T-helper 22 cell (primary cell): ENCODE results near the gene SLC41A3.
"Not testable (repeated sequence)": the region's sequence is repeated elsewhere in the genome, so short reads cannot be mapped to it uniquely, and the experiment has no call there.

ENCODE experiments used
- DNase-seq: peaks from one replicate; pipeline ENCODE4 v3.0.0-alpha.2; 2020; ENCODE audit warnings: low read depth

Gene SLC41A3

GRCh38 chr3:126082362-126083137 is 1.4 kb downstream of the SLC41A3 start:
- no peak for DNase-seq

- DNase-seq = no peak
Observed at GRCh38 chr3:126081618-126082361, 2.1 kb downstream of the SLC41A3 start.

GRCh38 chr3:126080970-126081369 is 3.0 kb downstream of the SLC41A3 start:
- no peak for DNase-seq

GRCh38 chr3:126078866-126079265 is 5.1 kb downstream of the SLC41A3 start:
- no peak for DNase-seq

- no peak for DNase-seq
Observed at GRCh38 chr3:126077754-126078153, 6.2 kb downstream of the SLC41A3 start.

- no peak for DNase-seq
Observed at GRCh38 chr3:126076140-126076539, 7.8 kb downstream of the SLC41A3 start.

- DNase-seq = no peak
Observed at GRCh38 chr3:126070146-126070545, 13.8 kb downstream of the SLC41A3 start.

- no peak for DNase-seq
Observed at GRCh38 chr3:126067959-126068358, 16.0 kb downstream of the SLC41A3 start.

- not testable (repeated sequence) for DNase-seq
Observed at GRCh38 chr3:126066676-126067075, 17.2 kb downstream of the SLC41A3 start.

- no peak for DNase-seq
Observed at GRCh38 chr3:126065876-126066275, 18.0 kb downstream of the SLC41A3 start.

- no peak for DNase-seq
Observed at GRCh38 chr3:126064627-126065258, 19.2 kb downstream of the SLC41A3 start.

GRCh38 chr3:126063358-126063965 is 20.5 kb downstream of the SLC41A3 start:
- DNase-seq = no peak

- no peak for DNase-seq
Observed at GRCh38 chr3:126061301-126062032, 22.5 kb downstream of the SLC41A3 start.

GRCh38 chr3:126060613-126061145 is 23.2 kb downstream of the SLC41A3 start:
- DNase-seq = no peak

GRCh38 chr3:126058666-126059065 is 25.3 kb downstream of the SLC41A3 start:
- no peak for DNase-seq

GRCh38 chr3:126057936-126058335 is 26.0 kb downstream of the SLC41A3 start:
- no peak for DNase-seq

GRCh38 chr3:126057501-126057819 is 26.5 kb downstream of the SLC41A3 start:
- no peak for DNase-seq

- DNase-seq = no peak
Observed at GRCh38 chr3:126056681-126057500, 27.0 kb downstream of the SLC41A3 start.

- DNase-seq = no peak
Observed at GRCh38 chr3:126056088-126056487, 27.8 kb downstream of the SLC41A3 start.

GRCh38 chr3:126054870-126055269 is 29.1 kb downstream of the SLC41A3 start:
- no peak for DNase-seq
